Left ventricle myocardium inferior (tissue), 1 donor: ENCODE measurements around the gene SETBP1. TPM values are rescaled to one million over a fixed set of nuclear protein-coding genes. Genes with fewer than 3 reads are reported as not detected.

Experiments
- DNase-seq: peaks from one replicate; pipeline ENCODE4 v3.0.0-alpha.2; 2020
- H3K27ac ChIP-seq: fragments of 200-600 bp; replicated peaks from 2 replicates; pipeline ENCODE4 v1.8.0; 2021
- H3K27me3 ChIP-seq: fragments of 200-600 bp; 2 replicates; pipeline ENCODE4 v1.8.0; 2021; ENCODE audit warnings: low read depth
- H3K36me3 ChIP-seq: fragments of 200-600 bp; 2 replicates; pipeline ENCODE4 v1.8.0; 2021
- H3K4me1 ChIP-seq: fragments of 200-600 bp; 2 replicates; pipeline ENCODE4 v1.8.0; 2021
- H3K4me3 ChIP-seq: fragments of 200-600 bp; 2 replicates; pipeline ENCODE4 v1.8.0; 2021; ENCODE audit warnings: mild to moderate bottlenecking, moderate library complexity
- H3K9me3 ChIP-seq: fragments of 200-600 bp; replicated peaks from 2 replicates; pipeline ENCODE4 v1.8.0; 2021
- intact Hi-C: fragments of 100-400 bp; cut with micrococcal nuclease; formaldehyde crosslinking; loops from one replicate; pipeline ENCODE4 v1.11.0; 2022
- total RNA-seq: library from RNA; stranded (reverse); fragmentation: NEBNext Ultra II Directional; extraction: Animal tissue kit (Norgen Biotek cat#: 25700); gene quantifications from one replicate; pipeline ENCODE4 v1.2.1, GENCODE V29; 2021
- TF ChIP-seq, protein P1 (sequence below): fragments of 200-600 bp; IDR thresholded peaks from 2 replicates; pipeline ENCODE4 v1.8.0; 2021; ENCODE audit warnings: antibody characterized with exemption, mild to moderate bottlenecking, borderline replicate concordance
- donor health status: DM: no; HTN: yes; CAD: no; lungs with severe emphysema.

The SETBP1 gene
- total RNA-seq, 1 donor from 2014 or later = 10.3 TPM

DNA sequence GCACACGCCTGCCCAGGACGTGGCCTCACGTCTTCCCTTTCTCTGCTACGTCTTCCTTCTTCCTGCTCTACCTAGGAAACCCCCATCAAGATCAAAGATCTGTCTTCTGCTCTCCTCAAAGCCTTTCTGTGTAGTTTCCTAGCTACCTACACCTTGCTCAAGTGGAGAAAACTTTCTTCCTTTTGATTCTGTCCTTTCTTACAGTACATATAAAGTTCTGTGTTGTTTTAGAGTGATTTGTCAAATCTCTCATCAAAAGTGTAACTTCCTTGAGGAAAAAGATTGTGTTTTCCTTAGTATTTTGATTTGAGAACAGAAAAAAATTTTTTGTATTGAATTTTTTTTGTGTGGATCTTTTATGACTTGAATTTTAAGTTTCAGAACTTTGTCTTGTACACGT is 17.8 kb downstream of the SETBP1 start:
- no peaks in the 10 kb centered on the region for H3K27me3 ChIP-seq
- no peak for DNase-seq
- H3K9me3 ChIP-seq = no peaks in the 10 kb centered on the region
- peaks cover 49% of the 10 kb centered on the region for H3K4me1 ChIP-seq
- no peaks in the 10 kb centered on the region for H3K36me3 ChIP-seq
- TF ChIP-seq, protein P1, sequence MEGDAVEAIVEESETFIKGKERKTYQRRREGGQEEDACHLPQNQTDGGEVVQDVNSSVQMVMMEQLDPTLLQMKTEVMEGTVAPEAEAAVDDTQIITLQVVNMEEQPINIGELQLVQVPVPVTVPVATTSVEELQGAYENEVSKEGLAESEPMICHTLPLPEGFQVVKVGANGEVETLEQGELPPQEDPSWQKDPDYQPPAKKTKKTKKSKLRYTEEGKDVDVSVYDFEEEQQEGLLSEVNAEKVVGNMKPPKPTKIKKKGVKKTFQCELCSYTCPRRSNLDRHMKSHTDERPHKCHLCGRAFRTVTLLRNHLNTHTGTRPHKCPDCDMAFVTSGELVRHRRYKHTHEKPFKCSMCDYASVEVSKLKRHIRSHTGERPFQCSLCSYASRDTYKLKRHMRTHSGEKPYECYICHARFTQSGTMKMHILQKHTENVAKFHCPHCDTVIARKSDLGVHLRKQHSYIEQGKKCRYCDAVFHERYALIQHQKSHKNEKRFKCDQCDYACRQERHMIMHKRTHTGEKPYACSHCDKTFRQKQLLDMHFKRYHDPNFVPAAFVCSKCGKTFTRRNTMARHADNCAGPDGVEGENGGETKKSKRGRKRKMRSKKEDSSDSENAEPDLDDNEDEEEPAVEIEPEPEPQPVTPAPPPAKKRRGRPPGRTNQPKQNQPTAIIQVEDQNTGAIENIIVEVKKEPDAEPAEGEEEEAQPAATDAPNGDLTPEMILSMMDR = no peak
- intact Hi-C loops = no loop called here
- H3K27ac ChIP-seq = no peak overlapping the region
- H3K4me3 ChIP-seq = no peak overlapping the region

DNA sequence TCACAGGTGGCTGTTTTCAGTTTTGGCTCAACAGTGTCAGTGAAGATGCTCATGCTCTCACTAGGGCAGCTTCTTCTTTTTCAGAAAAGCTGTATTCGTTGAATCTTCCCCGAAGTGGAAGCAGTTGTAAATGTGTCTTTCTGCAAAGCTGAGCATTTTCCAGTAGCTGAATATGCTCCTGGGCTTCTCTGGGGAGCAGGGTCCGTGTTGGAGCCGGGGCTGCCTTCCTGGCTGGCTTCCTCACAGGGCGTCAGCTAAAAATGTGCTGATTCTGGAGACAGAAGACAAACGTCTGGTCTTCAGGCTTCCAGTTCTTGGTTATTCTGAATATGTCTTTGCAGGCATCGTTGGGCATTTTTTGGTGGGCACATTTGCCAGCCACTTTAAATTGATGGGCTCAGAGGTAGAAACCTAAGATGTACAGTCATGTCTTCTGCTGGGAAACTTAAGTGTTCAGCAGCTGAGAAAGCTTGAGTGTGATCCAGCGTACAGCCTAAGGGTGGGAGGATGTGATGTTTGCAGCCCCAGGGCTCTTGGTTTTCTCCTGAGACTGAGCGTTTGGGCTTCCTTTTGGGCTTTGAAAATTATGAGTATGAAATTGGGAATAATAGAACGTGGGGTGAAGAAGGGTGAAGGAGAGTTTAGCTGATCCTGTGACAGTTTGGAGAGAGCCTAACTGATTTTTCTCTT is 19.0 kb downstream of the SETBP1 start:
- H3K4me1 ChIP-seq = peaks cover 49% of the 10 kb centered on the region

DNA sequence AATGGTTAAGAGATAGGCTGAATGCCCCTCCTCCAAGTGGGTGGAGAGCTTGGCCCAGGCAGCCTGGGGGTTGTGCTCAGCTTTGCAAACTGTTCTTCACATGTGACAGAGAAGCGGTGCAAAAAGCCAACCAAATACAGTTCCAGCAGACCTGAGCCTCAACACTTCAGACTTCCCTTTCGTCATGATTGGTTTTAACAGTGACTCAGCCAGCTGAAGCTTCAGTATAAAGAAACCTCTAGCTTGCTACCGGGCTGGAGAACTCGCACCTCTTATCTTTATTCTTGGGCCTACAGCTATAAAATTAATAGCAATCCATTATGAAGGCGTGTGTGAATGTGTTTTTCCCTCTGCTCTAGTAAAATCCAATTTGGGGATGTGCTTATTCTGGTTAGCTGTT is 20.0 kb downstream of the SETBP1 start:
- Histone ChIP-seq H3K4me1 (peaks cover 43% of the 10 kb centered on the region), H3K36me3 (no peaks in the 10 kb centered on the region), H3K27me3 (no peaks in the 10 kb centered on the region), H3K9me3 (no peaks in the 10 kb centered on the region), H3K4me3 (no peak overlapping the region), H3K27ac (peak overlapping the region; percentile 36)
- intact Hi-C loops = no loop called here
- TF ChIP-seq, protein P1 = no peak
- no peak for DNase-seq

More for the DNA sequence above, 19.0 kb downstream of the SETBP1 start:
- H3K4me3 ChIP-seq = no peak overlapping the region
- H3K27me3 ChIP-seq = no peaks in the 10 kb centered on the region
- peak overlapping the region; percentile 36 for H3K27ac ChIP-seq
- TF ChIP-seq, protein P1 = no peak
- H3K9me3 ChIP-seq = no peaks in the 10 kb centered on the region
- no peaks in the 10 kb centered on the region for H3K36me3 ChIP-seq
- DNase-seq = peak; percentile 25
- intact Hi-C loops = no loop called here

DNA sequence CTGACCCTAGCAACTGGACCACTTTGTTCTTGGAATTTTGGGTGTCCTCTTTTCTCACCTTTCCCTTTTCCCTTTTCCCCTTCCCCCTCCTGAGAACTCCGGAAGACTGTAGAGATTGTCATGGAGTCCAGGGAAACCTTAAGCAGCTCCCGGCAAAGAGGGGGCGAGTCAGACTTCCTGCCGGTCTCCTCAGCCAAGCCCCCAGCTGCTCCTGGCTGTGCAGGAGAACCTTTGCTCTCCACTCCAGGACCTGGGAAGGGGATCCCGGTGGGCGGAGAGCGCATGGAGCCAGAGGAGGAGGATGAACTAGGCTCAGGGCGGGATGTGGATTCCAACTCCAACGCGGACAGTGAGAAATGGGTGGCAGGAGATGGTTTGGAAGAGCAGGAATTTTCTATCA is 20.5 kb downstream of the SETBP1 start:
- no peaks in the 10 kb centered on the region for H3K36me3 ChIP-seq
- no peaks in the 10 kb centered on the region for H3K27me3 ChIP-seq
- H3K4me3 ChIP-seq = no peak overlapping the region
- TF ChIP-seq, protein P1 = no peak
- no peak for DNase-seq
- peak overlapping the region; percentile 36 for H3K27ac ChIP-seq
- peaks cover 38% of the 10 kb centered on the region for H3K4me1 ChIP-seq
- intact Hi-C loops = no loop called here
- no peaks in the 10 kb centered on the region for H3K9me3 ChIP-seq

DNA sequence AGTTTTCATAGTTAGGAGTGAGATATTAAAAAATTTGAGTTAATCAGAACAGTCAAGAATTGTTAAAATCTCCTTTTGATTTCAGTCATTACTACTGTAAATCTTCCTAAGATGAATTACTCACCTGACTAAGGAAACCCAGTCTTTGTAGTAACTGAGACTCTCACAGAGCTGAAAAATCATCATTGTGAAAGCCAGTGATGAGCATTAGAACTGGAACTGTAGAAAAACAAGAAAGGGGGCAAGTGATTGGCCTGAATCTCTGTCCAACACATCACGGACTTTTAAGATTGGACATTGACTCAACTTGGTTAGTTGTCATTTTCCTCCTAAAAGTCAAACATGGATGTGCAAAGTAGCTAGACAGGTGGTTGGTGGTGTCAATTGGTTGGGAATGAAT is 21.9 kb downstream of the SETBP1 start:
- Histone ChIP-seq H3K36me3 (no peaks in the 10 kb centered on the region), H3K9me3 (no peaks in the 10 kb centered on the region), H3K4me1 (peaks cover 34% of the 10 kb centered on the region), H3K27ac (no peak overlapping the region), H3K4me3 (no peak overlapping the region), H3K27me3 (no peaks in the 10 kb centered on the region)
- TF ChIP-seq, protein P1 = no peak
- DNase-seq = no peak
- intact Hi-C loops = no loop called here
